ENCODE data around the gene ZSWIM5.

DNA sequence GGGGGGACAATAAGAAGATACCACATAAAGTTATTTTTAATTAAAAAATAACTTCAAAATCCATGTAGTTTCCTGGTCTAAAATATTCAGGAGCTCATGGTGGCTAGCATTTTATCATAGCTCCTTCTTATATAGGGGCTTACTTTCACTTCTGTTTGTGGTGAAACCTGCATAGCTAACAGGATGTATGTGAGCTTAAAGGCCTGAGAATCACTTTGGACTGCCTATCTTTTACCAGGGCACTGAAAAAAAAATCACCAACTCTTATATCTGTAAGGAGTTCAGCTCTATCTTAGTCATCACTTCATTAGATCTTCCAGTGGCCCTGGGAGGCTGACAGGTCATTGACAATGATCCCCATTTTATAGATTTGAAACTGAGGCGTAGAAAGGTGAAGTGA, 173.0 kb downstream of the ZSWIM5 start:
- TF ChIP-seq, protein P1, sequence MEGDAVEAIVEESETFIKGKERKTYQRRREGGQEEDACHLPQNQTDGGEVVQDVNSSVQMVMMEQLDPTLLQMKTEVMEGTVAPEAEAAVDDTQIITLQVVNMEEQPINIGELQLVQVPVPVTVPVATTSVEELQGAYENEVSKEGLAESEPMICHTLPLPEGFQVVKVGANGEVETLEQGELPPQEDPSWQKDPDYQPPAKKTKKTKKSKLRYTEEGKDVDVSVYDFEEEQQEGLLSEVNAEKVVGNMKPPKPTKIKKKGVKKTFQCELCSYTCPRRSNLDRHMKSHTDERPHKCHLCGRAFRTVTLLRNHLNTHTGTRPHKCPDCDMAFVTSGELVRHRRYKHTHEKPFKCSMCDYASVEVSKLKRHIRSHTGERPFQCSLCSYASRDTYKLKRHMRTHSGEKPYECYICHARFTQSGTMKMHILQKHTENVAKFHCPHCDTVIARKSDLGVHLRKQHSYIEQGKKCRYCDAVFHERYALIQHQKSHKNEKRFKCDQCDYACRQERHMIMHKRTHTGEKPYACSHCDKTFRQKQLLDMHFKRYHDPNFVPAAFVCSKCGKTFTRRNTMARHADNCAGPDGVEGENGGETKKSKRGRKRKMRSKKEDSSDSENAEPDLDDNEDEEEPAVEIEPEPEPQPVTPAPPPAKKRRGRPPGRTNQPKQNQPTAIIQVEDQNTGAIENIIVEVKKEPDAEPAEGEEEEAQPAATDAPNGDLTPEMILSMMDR (conservative IDR thresholded peaks at IDR 0.05; ENCODE audit: low read depth, low read length): no peak
- TF ChIP-seq EZH2 (IDR thresholded peaks at IDR 0.05; ENCODE audit: low read length, unreplicated experiment) (no peak), EZH2phosphoT487 (IDR thresholded peaks at IDR 0.05; ENCODE audit: borderline replicate concordance, low read length) (no peak)

All from PC-3 (cell line).